NCI-H187 (cell line): ENCODE data around the gene RICTOR.
"Not testable (repeated sequence)": the region's sequence is repeated elsewhere in the genome, so short reads cannot be mapped to it uniquely, and the experiment has no call there.

Source experiments
- DNase-seq, 2 experiments: peaks; one replicate each; lab custom pipeline; 2025; lab: John Stamatoyannopoulos, UW

The RICTOR gene

DNA sequence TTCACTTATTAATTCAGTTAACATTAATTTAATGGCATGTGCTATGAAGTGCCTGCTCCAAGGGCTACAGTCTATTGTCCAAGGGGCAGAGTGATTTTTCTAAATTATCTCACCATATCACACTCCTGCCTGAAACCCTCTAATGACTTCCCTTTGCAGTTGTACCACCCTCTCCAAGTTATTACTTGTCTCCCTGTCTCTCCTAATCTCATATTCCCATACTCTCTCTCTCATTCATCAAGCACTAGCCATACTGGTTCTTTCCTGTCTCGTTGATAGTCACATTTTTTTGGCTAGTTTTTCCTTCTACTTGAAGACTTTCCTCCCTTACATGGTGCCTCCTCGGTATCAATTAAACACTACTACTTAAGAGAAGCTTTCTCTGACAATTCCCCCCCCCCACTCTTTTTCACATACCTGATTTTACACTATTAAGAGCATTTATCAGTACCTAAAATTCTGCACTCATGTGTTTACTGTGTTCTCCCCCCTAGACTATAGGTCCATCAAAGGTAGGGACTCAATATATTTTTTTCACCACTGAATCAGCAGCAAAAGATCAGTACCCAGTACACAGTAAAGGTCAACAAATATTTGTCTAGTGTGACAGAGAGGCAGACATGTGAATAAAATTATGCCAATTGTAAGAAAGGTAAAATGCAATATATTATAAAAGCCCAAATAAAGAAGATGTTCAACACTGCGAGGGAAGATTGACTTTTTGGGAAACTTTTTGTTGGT is 19.0 kb downstream of the RICTOR start:
- DNase-seq, result no peak

DNA sequence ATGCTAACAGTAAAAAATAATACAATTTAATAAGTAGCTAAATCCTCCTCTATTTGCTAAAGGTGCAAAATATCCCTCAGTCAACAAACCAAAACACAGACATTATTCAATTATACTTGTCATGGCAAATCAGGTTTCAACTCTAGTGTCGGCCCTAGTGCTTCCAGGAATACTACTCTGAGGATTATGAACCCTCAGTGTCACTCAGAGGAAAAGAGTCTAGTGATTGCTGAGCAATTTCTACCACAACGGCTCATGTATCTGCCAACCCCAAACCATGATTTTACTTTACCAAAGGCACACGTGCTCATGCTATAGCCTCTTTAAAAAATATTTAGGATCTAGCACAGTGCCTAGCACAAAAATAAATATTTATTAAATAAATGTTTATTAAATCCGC is 21.0 kb downstream of the RICTOR start:
- no peak for DNase-seq

- DNase-seq, result no peak
Measured at GRCh38 chr5:39052141-39052540, 22.1 kb downstream of the RICTOR start.

GRCh38 chr5:39049315-39049714 is 24.9 kb downstream of the RICTOR start:
- no peak for DNase-seq

DNA sequence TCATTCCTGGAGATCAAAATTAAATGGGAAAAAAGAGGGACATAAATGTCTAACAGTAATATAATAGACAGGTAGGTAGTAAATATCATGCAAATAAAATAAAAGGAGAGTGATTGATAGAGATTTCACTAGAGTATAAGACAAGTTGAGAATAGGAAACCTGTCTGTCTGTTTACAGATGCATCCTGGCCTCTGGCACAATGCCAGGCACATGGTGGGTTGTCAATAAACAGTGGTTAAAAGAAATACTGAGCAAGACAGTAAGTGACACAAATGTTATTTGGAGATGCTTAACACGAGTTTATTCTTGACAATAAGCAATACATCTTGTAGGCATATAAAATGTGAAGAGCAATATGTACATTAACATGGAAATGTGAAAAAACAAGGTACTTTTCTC is 33.3 kb downstream of the RICTOR start:
- no peak for DNase-seq

- DNase-seq, result not testable (repeated sequence)
Measured at GRCh38 chr5:39034493-39034892, 39.7 kb downstream of the RICTOR start.

DNA sequence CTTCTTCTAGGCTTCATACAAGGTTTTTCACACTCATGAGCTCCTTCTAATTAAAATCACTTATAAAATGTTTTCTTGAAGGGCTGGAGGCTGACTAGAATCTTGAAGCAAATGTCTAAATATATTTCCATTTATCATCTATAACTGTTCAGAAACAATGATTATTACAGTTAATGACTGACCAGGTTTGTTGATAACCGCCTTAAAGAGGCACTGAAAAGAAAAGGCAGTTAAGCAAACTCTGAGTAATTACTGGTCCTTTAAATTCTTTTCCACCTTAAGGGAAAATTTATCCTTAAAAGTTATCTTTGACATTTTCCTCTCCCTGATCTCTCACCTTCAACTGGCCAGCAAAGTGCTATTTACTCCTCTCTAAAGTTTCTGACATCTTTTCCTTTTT is 43.2 kb downstream of the RICTOR start:
- DNase-seq, result no peak

DNA sequence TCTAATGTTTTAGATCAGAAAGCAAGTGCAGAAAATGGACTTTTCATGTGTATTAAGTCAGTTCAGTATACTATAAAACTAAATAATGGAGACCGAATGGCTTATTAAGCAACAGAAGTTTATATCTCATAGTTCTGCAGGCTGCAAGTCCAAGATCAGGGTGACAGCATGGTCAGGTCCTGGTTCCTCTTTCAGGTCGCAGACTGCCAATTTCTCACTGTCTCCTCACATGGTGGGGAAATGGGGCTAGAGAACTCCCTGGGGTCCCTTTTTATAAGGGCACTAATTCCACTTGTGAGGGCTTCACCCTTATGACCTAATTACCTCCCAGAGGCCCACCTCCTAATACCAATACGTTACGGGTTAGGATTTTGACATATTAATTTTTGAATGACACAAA is 48.7 kb downstream of the RICTOR start:
- DNase-seq, result no peak

GRCh38 chr5:39024884-39025283 is 49.3 kb downstream of the RICTOR start:
- DNase-seq, result no peak

DNA sequence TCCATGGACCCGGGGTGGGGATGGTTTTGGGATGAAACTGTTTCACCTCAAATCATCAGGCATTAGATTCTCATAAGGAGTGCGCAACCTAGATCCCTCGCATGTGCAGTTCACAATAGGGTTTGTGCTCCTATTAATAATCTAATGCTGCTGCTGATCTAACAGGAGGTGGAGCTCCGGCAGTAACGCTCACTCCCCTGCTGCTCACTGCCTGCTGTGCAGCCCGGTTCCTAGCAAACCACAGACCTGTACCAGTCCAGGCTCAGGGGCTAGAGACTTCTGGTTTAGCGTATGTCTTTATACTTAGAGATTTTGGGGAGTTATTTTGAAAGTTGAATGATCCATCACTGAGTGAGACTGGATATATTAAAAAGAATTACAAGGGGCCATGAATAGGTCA is 50.2 kb downstream of the RICTOR start:
- no peak for DNase-seq

- DNase-seq, result no peak
Measured at GRCh38 chr5:39023121-39023520, 51.1 kb downstream of the RICTOR start.

GRCh38 chr5:39022151-39022550 is 52.0 kb downstream of the RICTOR start:
- DNase-seq, result no peak

- no peak for DNase-seq
Measured at GRCh38 chr5:39021413-39021812, 52.8 kb downstream of the RICTOR start.

DNA sequence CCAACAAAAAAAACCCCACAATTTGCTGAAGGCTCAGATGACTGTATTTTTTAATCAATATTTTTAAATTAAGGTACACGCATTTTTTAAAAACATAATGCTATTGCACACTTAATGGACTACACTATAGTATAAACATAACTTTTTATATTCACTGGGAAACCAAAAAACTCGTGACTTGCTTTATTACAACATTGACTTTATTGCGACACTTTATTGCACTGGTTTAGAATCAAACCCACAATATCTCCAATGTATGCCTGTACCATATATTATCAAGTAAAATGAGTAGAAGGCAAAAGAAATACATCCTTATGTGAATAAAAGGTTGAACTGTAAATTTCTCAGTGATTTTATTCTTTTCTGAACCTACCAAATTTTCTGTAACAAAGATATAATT is 53.7 kb downstream of the RICTOR start:
- DNase-seq, result no peak

DNA sequence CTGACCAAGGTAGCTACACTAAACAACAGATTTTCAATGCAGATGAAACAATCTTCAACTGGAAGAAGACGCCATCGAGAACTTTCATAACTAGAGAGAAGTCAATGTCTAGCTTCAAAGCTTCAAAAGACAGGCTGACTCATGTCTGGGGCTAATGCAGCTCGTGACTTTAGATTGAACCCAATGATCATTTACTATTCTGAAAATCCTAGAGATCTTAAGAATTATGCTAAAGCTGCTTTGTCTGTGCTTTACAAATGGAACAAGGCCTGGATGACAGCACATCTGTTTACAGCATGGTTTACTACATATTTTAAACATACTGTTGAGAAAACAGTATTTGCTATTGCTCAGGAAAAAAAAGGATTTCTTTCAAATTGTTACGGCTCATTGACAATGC is 54.9 kb downstream of the RICTOR start:
- DNase-seq, result no peak

GRCh38 chr5:39017504-39017903 is 56.7 kb downstream of the RICTOR start:
- no peak for DNase-seq

DNA sequence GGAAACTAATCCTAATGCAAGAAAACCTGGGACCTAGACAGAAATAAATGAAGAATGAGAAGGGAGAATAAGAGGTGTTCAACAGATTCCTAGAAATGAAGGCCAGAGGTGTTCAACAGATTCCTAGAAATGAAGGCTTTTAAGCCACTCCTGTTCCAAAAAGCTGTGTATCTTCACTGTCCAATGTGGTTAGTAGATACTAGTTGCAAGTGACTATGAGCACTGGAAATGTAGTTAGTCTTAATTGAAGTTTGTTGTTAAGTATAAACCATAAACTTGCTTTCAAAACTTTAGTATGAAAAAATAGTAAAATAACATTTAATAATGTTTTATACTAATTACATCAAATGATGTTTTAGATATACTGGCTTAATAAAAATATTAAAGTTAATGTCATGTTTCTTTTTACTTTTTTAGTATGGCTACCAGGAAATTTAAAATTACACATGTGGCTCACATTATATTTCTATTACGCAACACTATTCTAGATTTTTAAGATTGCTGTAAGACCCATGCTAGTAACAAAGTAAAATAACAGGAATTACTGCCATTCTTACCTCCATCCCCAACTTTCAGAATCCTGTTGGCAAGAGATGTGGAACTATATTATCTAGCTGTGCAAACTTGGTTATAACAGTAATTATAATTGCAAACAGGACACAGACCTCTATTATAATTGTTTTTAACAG is 57.5 kb downstream of the RICTOR start:
- DNase-seq, result no peak

- no peak for DNase-seq
Measured at GRCh38 chr5:39015743-39016586, 58.2 kb downstream of the RICTOR start.

GRCh38 chr5:39014561-39014960 is 59.6 kb downstream of the RICTOR start:
- DNase-seq, result no peak

GRCh38 chr5:39013938-39014337 is 60.3 kb downstream of the RICTOR start:
- DNase-seq, result no peak

GRCh38 chr5:39010958-39011357 is 63.2 kb downstream of the RICTOR start:
- DNase-seq, result not testable (repeated sequence)

DNA sequence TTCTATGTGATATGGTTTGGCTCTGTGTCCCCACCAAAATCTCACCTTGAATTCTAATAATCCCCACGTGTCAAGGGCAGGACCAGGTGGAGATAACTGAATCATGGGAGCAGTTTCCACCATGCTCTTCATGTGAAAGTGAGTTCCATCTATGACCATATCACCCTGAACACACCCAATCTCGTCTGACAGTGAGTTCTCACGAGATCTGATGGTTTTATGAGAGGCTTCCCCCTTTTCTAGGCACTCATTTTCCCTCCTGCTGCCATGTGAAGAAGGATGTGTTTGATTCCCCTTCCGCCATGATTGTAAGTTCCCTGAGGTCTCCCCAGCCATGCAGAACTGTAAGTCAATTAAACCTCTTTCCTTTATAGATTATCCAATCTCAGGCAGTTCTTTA is 64.2 kb downstream of the RICTOR start:
- DNase-seq, result no peak

- DNase-seq, result no peak
Measured at GRCh38 chr5:39009280-39009679, 64.9 kb downstream of the RICTOR start.
